ENCODE measurements around the gene DPYSL5.
"Not testable (repeated sequence)": the region's sequence is repeated elsewhere in the genome, so short reads cannot be mapped to it uniquely, and the experiment has no call there.

DPYSL5 gene

GRCh38 chr2:26812731-26813130 is 35.2 kb upstream of the DPYSL5 start:
- CTCF ChIA-PET = no interaction called here
- no peak for TF ChIP-seq ELF4 (IDR thresholded peaks at IDR 0.05)
- no peak for TF ChIP-seq TARDBP (IDR thresholded peaks at IDR 0.05)
- no peak for TF ChIP-seq SP1 (IDR thresholded peaks at IDR 0.05)
- TF ChIP-seq PKNOX1 (IDR thresholded peaks at IDR 0.05) = no peak
- TF ChIP-seq HDGF (IDR thresholded peaks at IDR 0.05; ENCODE audit: borderline replicate concordance) = no peak

GRCh38 chr2:26814072-26814765 is 33.7 kb upstream of the DPYSL5 start:
- CTCF ChIA-PET; POLR2A ChIA-PET; DNase-seq (ENCODE audit: extremely low spot score): not testable (repeated sequence)

More at GRCh38 chr2:26812731-26813130, 35.2 kb upstream of the DPYSL5 start:
- POLR2A ChIA-PET = no interaction called here
- no peak for DNase-seq (ENCODE audit: extremely low spot score)

GRCh38 chr2:26816893-26817292 is 31.0 kb upstream of the DPYSL5 start:
- no peak for TF ChIP-seq PKNOX1 (IDR thresholded peaks at IDR 0.05)
- no peak for TF ChIP-seq L3MBTL2 (conservative IDR thresholded peaks at IDR 0.05)
- TF ChIP-seq FOXK2 (IDR thresholded peaks at IDR 0.05) = no peak
- TF ChIP-seq FOXM1 (IDR thresholded peaks at IDR 0.05; ENCODE audit: borderline replicate concordance) = no peak
- TF ChIP-seq ELF4 (IDR thresholded peaks at IDR 0.05) = no peak
- no peak for TF ChIP-seq BHLHE40 (IDR thresholded peaks at IDR 0.05; ENCODE audit: borderline replicate concordance)
- no peak for TF ChIP-seq HDGF (IDR thresholded peaks at IDR 0.05; ENCODE audit: borderline replicate concordance)
- TF ChIP-seq TARDBP (IDR thresholded peaks at IDR 0.05) = no peak
- TF ChIP-seq NFRKB (IDR thresholded peaks at IDR 0.05) = no peak
- TF ChIP-seq SP1 (IDR thresholded peaks at IDR 0.05) = no peak
- TF ChIP-seq SUZ12 (IDR thresholded peaks at IDR 0.05) = no peak
- no peak for TF ChIP-seq ARNT (IDR thresholded peaks at IDR 0.05)
- ChIA-PET POLR2A (no interaction called here), CTCF (interaction anchor here (1.2 kb wide), 1 partner anchor 29 kb away, joined by 4 read pairs; no protein-coding TSS in a partner anchor)
- peak; percentile 21 for DNase-seq (ENCODE audit: extremely low spot score)

- ChIA-PET CTCF (interaction anchor here (0.9 kb wide), 1 partner anchor 28 kb away, joined by 4 read pairs; no protein-coding TSS in a partner anchor), POLR2A (no interaction called here)
- DNase-seq (ENCODE audit: extremely low spot score) = no peak
- TF ChIP-seq SP1 (IDR thresholded peaks at IDR 0.05) = no peak
- TF ChIP-seq ZNF384 (IDR thresholded peaks at IDR 0.05) = no peak
- no peak for TF ChIP-seq FOXM1 (IDR thresholded peaks at IDR 0.05; ENCODE audit: borderline replicate concordance)
- TF ChIP-seq HDGF (IDR thresholded peaks at IDR 0.05; ENCODE audit: borderline replicate concordance) = no peak
- no peak for TF ChIP-seq FOXK2 (IDR thresholded peaks at IDR 0.05)
- no peak for TF ChIP-seq TARDBP (IDR thresholded peaks at IDR 0.05)
- no peak for TF ChIP-seq ELF4 (IDR thresholded peaks at IDR 0.05)
- no peak for TF ChIP-seq CTBP1 (IDR thresholded peaks at IDR 0.05; ENCODE audit: borderline replicate concordance)
- no peak for TF ChIP-seq L3MBTL2 (conservative IDR thresholded peaks at IDR 0.05)
- no peak for TF ChIP-seq LEF1 (IDR thresholded peaks at IDR 0.05; ENCODE audit: borderline replicate concordance)
- no peak for TF ChIP-seq PKNOX1 (IDR thresholded peaks at IDR 0.05)
- TF ChIP-seq BHLHE40 (IDR thresholded peaks at IDR 0.05; ENCODE audit: borderline replicate concordance) = no peak
- no peak for TF ChIP-seq NFRKB (IDR thresholded peaks at IDR 0.05)
- no peak for TF ChIP-seq SUZ12 (IDR thresholded peaks at IDR 0.05)
- no peak for TF ChIP-seq ARNT (IDR thresholded peaks at IDR 0.05)
- TF ChIP-seq FOXA1 (IDR thresholded peaks at IDR 0.05) = no peak
Observed at GRCh38 chr2:26818255-26818654, 29.7 kb upstream of the DPYSL5 start.

GRCh38 chr2:26818972-26819371 is 29.0 kb upstream of the DPYSL5 start:
- POLR2A ChIA-PET = no interaction called here
- DNase-seq (ENCODE audit: extremely low spot score) = no peak
- CTCF ChIA-PET = interaction anchor here (0.9 kb wide), 1 partner anchor 27 kb away, joined by 4 read pairs; no protein-coding TSS in a partner anchor
- TF ChIP-seq NFRKB (IDR thresholded peaks at IDR 0.05) = no peak
- TF ChIP-seq SUZ12 (IDR thresholded peaks at IDR 0.05) = no peak
- no peak for TF ChIP-seq ZNF384 (IDR thresholded peaks at IDR 0.05)
- TF ChIP-seq L3MBTL2 (conservative IDR thresholded peaks at IDR 0.05) = no peak
- no peak for TF ChIP-seq ARNT (IDR thresholded peaks at IDR 0.05)
- TF ChIP-seq FOXA1 (IDR thresholded peaks at IDR 0.05) = no peak
- no peak for TF ChIP-seq BHLHE40 (IDR thresholded peaks at IDR 0.05; ENCODE audit: borderline replicate concordance)
- TF ChIP-seq FOXK2 (IDR thresholded peaks at IDR 0.05) = no peak
- no peak for TF ChIP-seq CTBP1 (IDR thresholded peaks at IDR 0.05; ENCODE audit: borderline replicate concordance)
- TF ChIP-seq LEF1 (IDR thresholded peaks at IDR 0.05; ENCODE audit: borderline replicate concordance) = no peak
- TF ChIP-seq SP1 (IDR thresholded peaks at IDR 0.05) = no peak
- TF ChIP-seq TARDBP (IDR thresholded peaks at IDR 0.05) = no peak
- TF ChIP-seq PKNOX1 (IDR thresholded peaks at IDR 0.05) = no peak
- no peak for TF ChIP-seq FOXM1 (IDR thresholded peaks at IDR 0.05; ENCODE audit: borderline replicate concordance)
- no peak for TF ChIP-seq ELF4 (IDR thresholded peaks at IDR 0.05)
- TF ChIP-seq HDGF (IDR thresholded peaks at IDR 0.05; ENCODE audit: borderline replicate concordance) = no peak

- ChIA-PET POLR2A (no interaction called here), CTCF (no interaction called here)
- no peak for DNase-seq (ENCODE audit: extremely low spot score)
- TF ChIP-seq ZNF384 (IDR thresholded peaks at IDR 0.05) (no peak), PKNOX1 (IDR thresholded peaks at IDR 0.05) (peak; percentile 74)
Observed at GRCh38 chr2:26820932-26821331, 27.0 kb upstream of the DPYSL5 start.

All from HEK293T (cell line).